ENCODE results near the gene AIFM1.

AIFM1 gene

DNA sequence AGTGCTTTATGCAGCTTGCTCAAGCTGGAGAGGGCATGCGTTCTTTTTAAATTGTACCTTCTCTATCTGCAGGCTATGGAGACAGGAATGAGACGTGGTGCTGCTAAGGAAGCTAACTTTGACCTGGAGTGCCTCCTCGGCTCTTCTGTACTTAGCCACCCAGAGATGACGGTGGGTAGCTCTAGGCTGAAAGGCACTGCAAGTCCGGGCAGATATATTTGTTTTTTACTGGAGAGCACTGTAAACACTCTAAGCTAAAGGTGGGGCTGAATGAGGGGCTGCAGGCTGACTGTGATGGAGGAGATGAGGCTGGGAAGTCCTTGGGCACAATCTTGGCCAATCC lies 67.5 kb downstream of the AIFM1 start:
- in situ Hi-C loops (cut with MboI; ENCODE audit: low pct_unique_long_range_greater_than_20kb, low sequenced_read_pairs, unreplicated experiment) = no loop called here
- no peak for DNase-seq (ENCODE audit: low spot score)
- TF ChIP-seq, protein P1, sequence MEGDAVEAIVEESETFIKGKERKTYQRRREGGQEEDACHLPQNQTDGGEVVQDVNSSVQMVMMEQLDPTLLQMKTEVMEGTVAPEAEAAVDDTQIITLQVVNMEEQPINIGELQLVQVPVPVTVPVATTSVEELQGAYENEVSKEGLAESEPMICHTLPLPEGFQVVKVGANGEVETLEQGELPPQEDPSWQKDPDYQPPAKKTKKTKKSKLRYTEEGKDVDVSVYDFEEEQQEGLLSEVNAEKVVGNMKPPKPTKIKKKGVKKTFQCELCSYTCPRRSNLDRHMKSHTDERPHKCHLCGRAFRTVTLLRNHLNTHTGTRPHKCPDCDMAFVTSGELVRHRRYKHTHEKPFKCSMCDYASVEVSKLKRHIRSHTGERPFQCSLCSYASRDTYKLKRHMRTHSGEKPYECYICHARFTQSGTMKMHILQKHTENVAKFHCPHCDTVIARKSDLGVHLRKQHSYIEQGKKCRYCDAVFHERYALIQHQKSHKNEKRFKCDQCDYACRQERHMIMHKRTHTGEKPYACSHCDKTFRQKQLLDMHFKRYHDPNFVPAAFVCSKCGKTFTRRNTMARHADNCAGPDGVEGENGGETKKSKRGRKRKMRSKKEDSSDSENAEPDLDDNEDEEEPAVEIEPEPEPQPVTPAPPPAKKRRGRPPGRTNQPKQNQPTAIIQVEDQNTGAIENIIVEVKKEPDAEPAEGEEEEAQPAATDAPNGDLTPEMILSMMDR (IDR thresholded peaks at IDR 0.05; ENCODE audit: extremely low read depth, insufficient read depth, missing control alignments) = no peak

GRCh38 chrX:130097507-130098209 lies 68.0 kb downstream of the AIFM1 start:
- TF ChIP-seq, protein P1 (IDR thresholded peaks at IDR 0.05; ENCODE audit: extremely low read depth, insufficient read depth, missing control alignments) = no peak
- in situ Hi-C loops (cut with MboI; ENCODE audit: low pct_unique_long_range_greater_than_20kb, low sequenced_read_pairs, unreplicated experiment) = no loop called here
- no peak for DNase-seq (ENCODE audit: low spot score)

GRCh38 chrX:130095249-130096030 lies 70.2 kb downstream of the AIFM1 start:
- TF ChIP-seq, protein P1 (IDR thresholded peaks at IDR 0.05; ENCODE audit: extremely low read depth, insufficient read depth, missing control alignments) = no peak
- in situ Hi-C loops (cut with MboI; ENCODE audit: low pct_unique_long_range_greater_than_20kb, low sequenced_read_pairs, unreplicated experiment) = no loop called here
- DNase-seq (ENCODE audit: low spot score) = no peak

DNA sequence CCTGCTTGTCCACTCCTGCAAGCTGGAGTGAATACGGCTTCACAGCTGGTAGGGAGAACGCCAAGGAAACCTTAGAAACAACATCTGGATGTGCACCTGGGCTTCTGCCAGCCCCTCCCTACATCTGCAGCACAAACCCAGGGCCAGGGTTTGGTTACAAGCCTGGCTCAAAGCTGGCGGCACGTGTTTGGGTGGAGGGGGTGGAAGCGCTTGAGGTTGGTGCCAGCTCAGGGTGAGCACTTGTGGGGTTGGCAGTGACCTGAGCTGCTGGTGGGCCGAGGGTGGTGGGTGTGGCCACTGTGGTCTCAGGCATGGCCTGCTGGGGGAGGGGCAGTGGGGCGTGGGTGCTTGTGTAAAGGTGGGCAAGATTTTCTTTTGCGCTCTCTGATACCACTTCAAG lies 70.9 kb downstream of the AIFM1 start:
- TF ChIP-seq, protein P1 (IDR thresholded peaks at IDR 0.05; ENCODE audit: extremely low read depth, insufficient read depth, missing control alignments) = no peak
- in situ Hi-C loops (cut with MboI; ENCODE audit: low pct_unique_long_range_greater_than_20kb, low sequenced_read_pairs, unreplicated experiment) = no loop called here
- DNase-seq (ENCODE audit: low spot score) = no peak

DNA sequence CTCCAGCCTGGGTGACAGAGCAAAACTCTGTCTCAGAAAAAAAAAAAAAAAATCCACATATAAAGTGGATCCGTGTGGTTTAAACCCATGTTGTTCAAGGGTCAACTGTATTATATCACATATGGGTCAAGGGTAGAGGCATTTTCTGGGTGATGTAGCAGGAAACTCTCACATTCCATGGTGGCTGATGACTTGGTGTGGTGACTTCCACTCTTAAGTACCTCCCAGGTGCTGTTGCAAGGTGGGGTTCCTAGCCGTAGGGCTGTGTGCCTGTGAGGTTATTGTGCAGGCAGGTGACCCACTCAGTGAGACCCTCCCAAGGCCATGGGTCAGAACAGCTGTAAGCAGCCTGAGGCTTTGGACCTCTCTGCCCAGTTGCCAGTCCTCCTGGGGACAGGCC lies 72.4 kb downstream of the AIFM1 start:
- TF ChIP-seq, protein P1 (IDR thresholded peaks at IDR 0.05; ENCODE audit: extremely low read depth, insufficient read depth, missing control alignments) = no peak
- DNase-seq (ENCODE audit: low spot score) = no peak
- in situ Hi-C loops (cut with MboI; ENCODE audit: low pct_unique_long_range_greater_than_20kb, low sequenced_read_pairs, unreplicated experiment) = no loop called here

GRCh38 chrX:130091980-130092522 lies 73.6 kb downstream of the AIFM1 start:
- in situ Hi-C loops (cut with MboI; ENCODE audit: low pct_unique_long_range_greater_than_20kb, low sequenced_read_pairs, unreplicated experiment) = no loop called here
- peak; percentile 87 for DNase-seq (ENCODE audit: low spot score)

More at GRCh38 chrX:130091980-130092522, 73.6 kb downstream of the AIFM1 start:
- TF ChIP-seq, protein P1 (IDR thresholded peaks at IDR 0.05; ENCODE audit: extremely low read depth, insufficient read depth, missing control alignments) = peak; percentile 32
